Peyer's patch (tissue), 4 donors: ENCODE data around the gene NAV2. TPM values are rescaled to one million over a fixed set of nuclear protein-coding genes. Genes with fewer than 3 reads are reported as not detected.
"Not testable (repeated sequence)": the region's sequence is repeated elsewhere in the genome, so short reads cannot be mapped to it uniquely, and the experiment has no call there.

Experiments
- DNase-seq, 3 donors: peaks; one replicate each; pipeline ENCODE4 v3.0.0-alpha.2; 2017 to 2019
- H3K27ac ChIP-seq, 4 donors: fragments of 200-600 bp; sonication (generic); one replicate each; pipeline ENCODE4 v1.5.1; 2016 to 2019
- H3K27me3 ChIP-seq, 2 donors: fragments of 200-600 bp; sonication (generic); one replicate each; pipeline ENCODE4 v1.5.1; 2019
- H3K36me3 ChIP-seq, 3 donors: fragments of 200-600 bp; sonication (generic); one replicate each; pipeline ENCODE4 v1.5.1; 2016 to 2019
- H3K4me1 ChIP-seq, 4 donors: fragments of 200-600 bp; sonication (generic); one replicate each; pipeline ENCODE4 v1.5.1; 2016 to 2019
- H3K4me3 ChIP-seq, 4 donors: fragments of 200-600 bp; sonication (generic); 1 replicate in 3 of 4; 2 replicates in 1 of 4; pipeline ENCODE4 v1.5.1; 2016 to 2019; ENCODE audit warnings: mild to moderate bottlenecking in 1 of 4
- H3K9me3 ChIP-seq, 4 donors: fragments of 200-600 bp; sonication (generic); one replicate each; pipeline ENCODE4 v1.5.1; 2016 to 2019; ENCODE audit warnings: mild to moderate bottlenecking in 1 of 4
- CTCF ChIP-seq, 6 experiments: fragments of 450-650 bp in 4 of 6; fragments of 200-600 bp in 2 of 6; sonication (generic) in 1 of 6; IDR thresholded peaks; one replicate each; pipeline ENCODE4 v1.5.1; 2017 to 2019; ENCODE audit warnings: antibody characterized with exemption in 6 of 6, mild to moderate bottlenecking in 3 of 6, moderate library complexity in 1 of 6
- POLR2A ChIP-seq, 2 donors: fragments of 450-650 bp; IDR thresholded peaks; one replicate each; pipeline ENCODE4 v1.5.1; 2017; ENCODE audit warnings: antibody characterized with exemption in 2 of 2, mild to moderate bottlenecking in 2 of 2, moderate library complexity in 2 of 2
- total RNA-seq, 4 donors: library from RNA; depleted of rRNA; stranded (reverse); fragments of >200 nt; gene quantifications; one replicate each; pipeline ENCODE4 v1.1.0, GENCODE V29; 2016

NAV2 gene
- total RNA-seq, 4 donors from 2014 or later, result 6.0 to 48.7 (median 20.1) TPM

- Histone ChIP-seq H3K27ac (no peak overlapping the region), H3K4me3 (no peak overlapping the region), H3K36me3 (no peaks in the 10 kb centered on the region), H3K27me3 (no peaks in the 10 kb centered on the region), H3K4me1 (no peaks in the 10 kb centered on the region), H3K9me3 (no peaks in the 10 kb centered on the region)
- TF ChIP-seq CTCF (IDR thresholded peaks at IDR 0.05) (no peak), POLR2A (IDR thresholded peaks at IDR 0.05) (no peak)
- DNase-seq, result no peak
These were observed 177.7 kb downstream of the NAV2 start for GRCh38 chr11:19890308-19890707.

GRCh38 chr11:19891022-19891421 is 178.4 kb downstream of the NAV2 start:
- TF ChIP-seq POLR2A (IDR thresholded peaks at IDR 0.05) (no peak), CTCF (IDR thresholded peaks at IDR 0.05) (no peak)
- no peaks in the 10 kb centered on the region for H3K36me3 ChIP-seq
- no peak for DNase-seq
- no peaks in the 10 kb centered on the region for H3K27me3 ChIP-seq
- no peak overlapping the region for H3K27ac ChIP-seq
- no peaks in the 10 kb centered on the region for H3K9me3 ChIP-seq
- H3K4me3 ChIP-seq, result no peak overlapping the region
- no peaks in the 10 kb centered on the region for H3K4me1 ChIP-seq

- no peaks in the 10 kb centered on the region for H3K4me1 ChIP-seq
- DNase-seq, result no peak
- H3K4me3 ChIP-seq, result no peak overlapping the region
- H3K9me3 ChIP-seq, result no peaks in the 10 kb centered on the region
- no peak for TF ChIP-seq POLR2A (IDR thresholded peaks at IDR 0.05)
- TF ChIP-seq CTCF (IDR thresholded peaks at IDR 0.05), result no peak
- H3K36me3 ChIP-seq, result no peaks in the 10 kb centered on the region
- H3K27me3 ChIP-seq, result no peaks in the 10 kb centered on the region
- no peak overlapping the region for H3K27ac ChIP-seq
These were observed 179.8 kb downstream of the NAV2 start for GRCh38 chr11:19892387-19892786.

GRCh38 chr11:19892876-19893275 is 180.2 kb downstream of the NAV2 start:
- Histone ChIP-seq H3K9me3 (no peaks in the 10 kb centered on the region), H3K36me3 (no peaks in the 10 kb centered on the region), H3K27ac (no peak overlapping the region), H3K27me3 (no peaks in the 10 kb centered on the region), H3K4me3 (no peak overlapping the region), H3K4me1 (no peaks in the 10 kb centered on the region)
- DNase-seq, result no peak
- TF ChIP-seq CTCF (IDR thresholded peaks at IDR 0.05), result no peak
- TF ChIP-seq POLR2A (IDR thresholded peaks at IDR 0.05), result no peak

GRCh38 chr11:19894404-19894803 is 181.8 kb downstream of the NAV2 start:
- H3K27me3 ChIP-seq, result no peaks in the 10 kb centered on the region
- H3K9me3 ChIP-seq, result no peaks in the 10 kb centered on the region
- peak overlapping the region in 1 of 4 donors; percentile 14 for H3K27ac ChIP-seq
- DNase-seq, result no peak
- H3K36me3 ChIP-seq, result no peaks in the 10 kb centered on the region
- no peaks in the 10 kb centered on the region for H3K4me1 ChIP-seq
- TF ChIP-seq POLR2A (IDR thresholded peaks at IDR 0.05) (no peak), CTCF (IDR thresholded peaks at IDR 0.05) (no peak)
- H3K4me3 ChIP-seq, result no peak overlapping the region

GRCh38 chr11:19895037-19895436 is 182.4 kb downstream of the NAV2 start:
- not testable (repeated sequence) for H3K9me3 ChIP-seq, H3K27me3 ChIP-seq, DNase-seq, H3K27ac ChIP-seq, H3K36me3 ChIP-seq, H3K4me1 ChIP-seq, H3K4me3 ChIP-seq
